ENCODE data around the gene SLC11A2. TPM values are rescaled to one million over a fixed set of nuclear protein-coding genes. Genes with fewer than 3 reads are reported as not detected.

The SLC11A2 gene
- total RNA-seq, 1 experiment from 2014 or later: 47.4 TPM

DNA sequence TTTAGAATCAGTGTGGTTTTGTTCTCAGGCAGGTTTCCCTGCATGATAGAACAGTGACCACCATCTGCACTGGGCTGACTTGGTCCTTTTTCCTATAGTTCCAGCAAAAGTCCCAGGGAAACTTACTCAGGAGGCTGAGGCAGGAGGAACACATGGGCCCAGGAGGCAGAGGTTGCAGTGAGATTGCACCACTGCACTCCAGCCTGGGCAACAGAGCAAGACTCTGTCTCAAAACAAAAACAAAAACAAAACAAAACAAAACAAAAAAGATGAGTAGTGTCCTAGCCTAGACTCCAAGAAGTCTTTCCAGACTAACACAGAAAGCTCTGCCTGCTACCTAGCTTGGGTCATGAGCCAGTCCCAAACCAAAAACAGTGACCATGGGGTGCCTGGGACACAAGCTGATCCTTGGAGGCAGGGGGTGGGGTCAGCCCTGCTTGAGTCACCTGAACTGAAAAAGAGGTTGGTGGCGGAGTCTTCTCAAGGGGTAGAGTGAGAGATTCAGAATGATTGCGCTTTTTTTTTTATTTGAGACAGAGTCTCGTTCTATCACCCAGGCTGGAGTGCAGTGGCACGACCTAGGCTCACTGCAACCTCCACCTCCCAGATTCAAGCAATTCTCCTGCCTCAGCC, 7.4 kb upstream of the SLC11A2 start:
- Histone ChIP-seq H3K4me2 (ENCODE audit: low read depth, low read length, poor library complexity, severe bottlenecking) (no peak overlapping the region), H2AFZ (ENCODE audit: low read length) (no peak overlapping the region)

DNA sequence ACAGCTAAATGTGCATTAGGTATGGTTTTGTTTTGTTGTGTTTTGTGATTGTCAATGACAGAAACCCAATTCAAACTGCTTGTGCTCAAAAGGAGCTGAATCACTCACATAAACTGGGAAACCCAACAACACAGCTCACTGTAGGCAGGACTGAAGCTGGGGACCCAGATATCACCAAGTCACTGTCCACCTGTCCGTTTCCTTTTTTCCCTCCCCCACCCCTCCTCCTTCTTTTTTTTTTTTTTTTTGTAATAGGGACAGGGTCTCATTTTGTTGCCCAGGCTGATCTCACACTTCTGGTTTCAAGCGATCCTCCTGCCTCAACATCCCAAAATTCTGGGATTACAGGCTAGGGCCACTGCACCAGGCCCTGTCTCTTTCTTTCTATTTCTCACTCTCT, 6.9 kb upstream of the SLC11A2 start:
- no peak overlapping the region for H3K4me2 ChIP-seq (ENCODE audit: low read depth, low read length, poor library complexity, severe bottlenecking)
- no peaks in the 10 kb centered on the region for H3K79me2 ChIP-seq (ENCODE audit: low read length)
- no peak overlapping the region for H3K27ac ChIP-seq (ENCODE audit: low read length)
- no peaks in the 10 kb centered on the region for H3K27me3 ChIP-seq (ENCODE audit: low read length)
- H3K4me1 ChIP-seq (ENCODE audit: low read length): peaks cover 12% of the 10 kb centered on the region
- no peaks in the 10 kb centered on the region for H3K9me2 ChIP-seq (replicated peaks; ENCODE audit: insufficient read depth, low read length)
- H3K36me3 ChIP-seq (ENCODE audit: insufficient read depth, low read length): no peaks in the 10 kb centered on the region
- no peak overlapping the region for H3K4me3 ChIP-seq (ENCODE audit: low read length)
- H4K20me1 ChIP-seq (ENCODE audit: insufficient read depth, low read depth, low read length): no peaks in the 10 kb centered on the region
- no peak overlapping the region for H3K9ac ChIP-seq (ENCODE audit: low read length)
- no peak for DNase-seq
- no peak overlapping the region for H2AFZ ChIP-seq (ENCODE audit: low read length)
- H3K9me3 ChIP-seq (ENCODE audit: low read length): no peaks in the 10 kb centered on the region

More for the DNA sequence above, 7.4 kb upstream of the SLC11A2 start:
- Histone ChIP-seq H3K9me3 (ENCODE audit: low read length) (no peaks in the 10 kb centered on the region), H3K27me3 (ENCODE audit: low read length) (no peaks in the 10 kb centered on the region), H3K9me2 (replicated peaks; ENCODE audit: insufficient read depth, low read length) (no peaks in the 10 kb centered on the region), H4K20me1 (ENCODE audit: insufficient read depth, low read depth, low read length) (no peaks in the 10 kb centered on the region), H3K9ac (ENCODE audit: low read length) (no peak overlapping the region), H3K4me1 (ENCODE audit: low read length) (peaks cover 7% of the 10 kb centered on the region), H3K36me3 (ENCODE audit: insufficient read depth, low read length) (no peaks in the 10 kb centered on the region), H3K79me2 (ENCODE audit: low read length) (no peaks in the 10 kb centered on the region), H3K27ac (ENCODE audit: low read length) (no peak overlapping the region), H3K4me3 (ENCODE audit: low read length) (no peak overlapping the region)
- DNase-seq: no peak

DNA sequence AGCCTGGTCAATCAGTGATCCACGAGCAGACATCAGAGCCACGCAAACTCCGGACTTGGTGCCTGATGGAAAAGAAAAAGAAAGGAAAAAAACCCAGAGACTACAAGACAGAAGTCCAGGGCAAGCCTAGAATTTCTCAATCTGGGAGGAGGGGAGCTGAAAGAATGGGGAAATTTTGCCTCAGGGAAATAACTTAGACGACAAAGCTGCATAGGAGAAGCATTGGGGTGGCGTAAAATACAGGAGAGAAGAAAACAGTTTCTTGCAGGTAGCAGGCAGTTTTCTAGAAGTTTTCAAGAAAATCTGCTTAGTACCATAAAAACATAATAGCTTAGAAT, 2.6 kb upstream of the SLC11A2 start:
- Histone ChIP-seq H4K20me1 (ENCODE audit: insufficient read depth, low read depth, low read length) (no peaks in the 10 kb centered on the region), H3K27ac (ENCODE audit: low read length) (no peak overlapping the region), H3K79me2 (ENCODE audit: low read length) (peaks cover 23% of the 10 kb centered on the region), H3K27me3 (ENCODE audit: low read length) (no peaks in the 10 kb centered on the region), H3K9me3 (ENCODE audit: low read length) (no peaks in the 10 kb centered on the region), H3K4me3 (ENCODE audit: low read length) (no peak overlapping the region), H3K36me3 (ENCODE audit: insufficient read depth, low read length) (no peaks in the 10 kb centered on the region), H3K9ac (ENCODE audit: low read length) (no peak overlapping the region), H3K4me1 (ENCODE audit: low read length) (peaks cover 39% of the 10 kb centered on the region), H2AFZ (ENCODE audit: low read length) (no peak overlapping the region), H3K9me2 (replicated peaks; ENCODE audit: insufficient read depth, low read length) (no peaks in the 10 kb centered on the region), H3K4me2 (ENCODE audit: low read depth, low read length, poor library complexity, severe bottlenecking) (peak overlapping the region; percentile 53)
- no peak for DNase-seq

DNA sequence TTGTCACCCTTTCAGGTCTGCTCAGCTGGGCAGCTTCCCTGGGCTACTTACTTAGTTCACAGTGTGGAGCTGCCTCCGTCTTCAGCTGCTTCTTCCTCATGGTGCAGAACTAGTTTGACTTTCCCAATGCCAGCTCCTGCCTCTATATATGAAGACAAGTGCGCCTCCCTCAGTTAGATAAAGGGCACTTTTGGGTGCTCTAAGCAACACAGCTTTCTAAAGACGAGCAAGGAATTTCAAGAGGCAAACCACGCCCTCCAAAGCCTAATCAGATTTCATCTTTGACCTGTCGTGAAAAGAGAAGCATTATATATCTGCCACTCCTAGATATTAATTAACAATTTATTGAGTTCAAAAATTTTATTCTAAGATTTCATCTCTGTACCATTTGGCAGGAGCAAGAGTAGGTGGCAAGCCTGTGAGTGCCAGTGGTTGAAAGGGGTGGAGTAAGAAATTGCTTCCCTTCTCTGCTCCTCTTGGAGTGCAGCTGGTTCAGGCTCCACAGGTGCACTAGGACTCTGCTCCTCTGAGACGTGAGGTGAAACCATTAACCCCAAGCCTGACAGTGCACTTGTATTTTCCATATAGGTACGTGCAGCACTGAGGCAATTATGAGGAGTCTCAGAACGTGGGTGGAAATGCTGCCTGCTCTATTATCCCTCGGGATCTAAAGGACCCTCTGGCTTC, 2.1 kb upstream of the SLC11A2 start:
- Histone ChIP-seq H3K9ac (ENCODE audit: low read length) (no peak overlapping the region), H3K27me3 (ENCODE audit: low read length) (no peaks in the 10 kb centered on the region), H3K4me2 (ENCODE audit: low read depth, low read length, poor library complexity, severe bottlenecking) (peak overlapping the region; percentile 53)

DNA sequence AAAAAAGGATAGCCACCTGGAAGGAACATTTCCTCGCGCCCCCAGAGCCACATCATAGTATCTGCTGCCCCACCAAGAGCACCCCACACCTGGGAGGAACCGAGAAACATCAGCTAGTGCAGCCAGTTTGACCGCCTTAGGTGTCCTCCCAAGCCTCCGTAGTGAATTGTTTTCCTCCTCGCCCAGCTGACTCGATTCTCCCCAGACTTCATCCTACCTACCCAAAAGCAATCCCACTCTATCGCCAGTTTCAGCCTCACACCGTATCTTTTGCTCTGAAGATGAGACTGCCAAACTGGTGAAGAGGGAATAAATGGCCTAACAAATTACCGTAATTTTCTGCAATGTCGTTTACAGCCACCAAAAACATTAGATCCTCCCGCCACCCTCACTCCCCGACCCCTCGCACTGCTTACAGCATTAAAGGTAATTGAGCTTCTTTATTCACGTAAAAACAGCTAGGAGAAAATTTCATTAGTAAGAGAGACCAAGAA, 1.2 kb upstream of the SLC11A2 start:
- no peak for DNase-seq
- Histone ChIP-seq H3K9ac (ENCODE audit: low read length) (no peak overlapping the region), H3K9me2 (replicated peaks; ENCODE audit: insufficient read depth, low read length) (no peaks in the 10 kb centered on the region), H3K9me3 (ENCODE audit: low read length) (no peaks in the 10 kb centered on the region), H3K79me2 (ENCODE audit: low read length) (peaks cover 37% of the 10 kb centered on the region), H3K27ac (ENCODE audit: low read length) (no peak overlapping the region), H3K36me3 (ENCODE audit: insufficient read depth, low read length) (no peaks in the 10 kb centered on the region), H2AFZ (ENCODE audit: low read length) (0 out of 2 replicates have a peak overlapping the region, but pooled peaks have one; percentile 8), H3K27me3 (ENCODE audit: low read length) (no peaks in the 10 kb centered on the region), H3K4me3 (ENCODE audit: low read length) (peak overlapping the region; percentile 1; the same call in 1 of the 2 replicates), H4K20me1 (ENCODE audit: insufficient read depth, low read depth, low read length) (no peaks in the 10 kb centered on the region), H3K4me2 (ENCODE audit: low read depth, low read length, poor library complexity, severe bottlenecking) (peak overlapping the region; percentile 53), H3K4me1 (ENCODE audit: low read length) (peaks cover 50% of the 10 kb centered on the region)

More for the DNA sequence above, 2.1 kb upstream of the SLC11A2 start:
- H3K27ac ChIP-seq (ENCODE audit: low read length): no peak overlapping the region
- peak overlapping the region; percentile 1; the same call in 1 of the 2 replicates for H3K4me3 ChIP-seq (ENCODE audit: low read length)
- H3K4me1 ChIP-seq (ENCODE audit: low read length): peaks cover 44% of the 10 kb centered on the region
- H3K9me2 ChIP-seq (replicated peaks; ENCODE audit: insufficient read depth, low read length): no peaks in the 10 kb centered on the region
- H2AFZ ChIP-seq (ENCODE audit: low read length): 0 out of 2 replicates have a peak overlapping the region, but pooled peaks have one; percentile 8
- no peaks in the 10 kb centered on the region for H3K36me3 ChIP-seq (ENCODE audit: insufficient read depth, low read length)
- H3K9me3 ChIP-seq (ENCODE audit: low read length): no peaks in the 10 kb centered on the region
- DNase-seq: peak; percentile 85
- no peaks in the 10 kb centered on the region for H4K20me1 ChIP-seq (ENCODE audit: insufficient read depth, low read depth, low read length)
- peaks cover 28% of the 10 kb centered on the region for H3K79me2 ChIP-seq (ENCODE audit: low read length)

DNA sequence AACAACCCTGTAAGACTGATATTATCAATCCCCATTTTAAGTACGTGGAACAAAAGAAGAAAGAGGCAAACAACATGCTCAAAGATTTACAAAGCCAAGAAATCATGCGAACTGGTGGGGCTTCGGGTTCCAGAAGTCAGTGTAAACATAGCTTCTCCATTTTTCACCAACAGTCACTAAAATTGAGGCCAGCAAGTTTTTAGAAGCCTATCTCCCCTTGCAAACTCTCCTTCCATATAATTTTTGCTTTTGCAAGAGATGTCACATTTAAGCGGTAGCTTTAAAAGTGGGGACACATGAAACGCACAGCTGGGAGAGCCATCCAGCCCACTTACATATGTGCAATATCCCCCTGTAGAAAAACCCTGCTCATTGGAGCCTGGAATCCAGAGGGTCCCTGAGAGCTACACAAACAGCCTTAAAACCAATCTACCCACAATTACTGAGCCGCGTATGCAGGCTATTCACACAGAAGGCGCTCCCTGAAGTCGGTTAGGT, 797 bp downstream of the SLC11A2 start:
- no peaks in the 10 kb centered on the region for H3K9me3 ChIP-seq (ENCODE audit: low read length)
- peak overlapping the region; percentile 83 for H3K9ac ChIP-seq (ENCODE audit: low read length)
- H3K79me2 ChIP-seq (ENCODE audit: low read length): peaks cover 57% of the 10 kb centered on the region
- peak overlapping the region; percentile 97 for H3K4me2 ChIP-seq (ENCODE audit: low read depth, low read length, poor library complexity, severe bottlenecking)
- peak overlapping the region; percentile 64 for H3K27ac ChIP-seq (ENCODE audit: low read length)
- peaks cover 64% of the 10 kb centered on the region for H3K4me1 ChIP-seq (ENCODE audit: low read length)
- H3K4me3 ChIP-seq (ENCODE audit: low read length): peak overlapping the region; percentile 88
- no peaks in the 10 kb centered on the region for H3K36me3 ChIP-seq (ENCODE audit: insufficient read depth, low read length)
- DNase-seq: peak; percentile 57
- H4K20me1 ChIP-seq (ENCODE audit: insufficient read depth, low read depth, low read length): no peaks in the 10 kb centered on the region
- H3K9me2 ChIP-seq (replicated peaks; ENCODE audit: insufficient read depth, low read length): no peaks in the 10 kb centered on the region
- peak overlapping the region; percentile 49; the same call in 1 of the 2 replicates for H2AFZ ChIP-seq (ENCODE audit: low read length)
- H3K27me3 ChIP-seq (ENCODE audit: low read length): no peaks in the 10 kb centered on the region

DNA sequence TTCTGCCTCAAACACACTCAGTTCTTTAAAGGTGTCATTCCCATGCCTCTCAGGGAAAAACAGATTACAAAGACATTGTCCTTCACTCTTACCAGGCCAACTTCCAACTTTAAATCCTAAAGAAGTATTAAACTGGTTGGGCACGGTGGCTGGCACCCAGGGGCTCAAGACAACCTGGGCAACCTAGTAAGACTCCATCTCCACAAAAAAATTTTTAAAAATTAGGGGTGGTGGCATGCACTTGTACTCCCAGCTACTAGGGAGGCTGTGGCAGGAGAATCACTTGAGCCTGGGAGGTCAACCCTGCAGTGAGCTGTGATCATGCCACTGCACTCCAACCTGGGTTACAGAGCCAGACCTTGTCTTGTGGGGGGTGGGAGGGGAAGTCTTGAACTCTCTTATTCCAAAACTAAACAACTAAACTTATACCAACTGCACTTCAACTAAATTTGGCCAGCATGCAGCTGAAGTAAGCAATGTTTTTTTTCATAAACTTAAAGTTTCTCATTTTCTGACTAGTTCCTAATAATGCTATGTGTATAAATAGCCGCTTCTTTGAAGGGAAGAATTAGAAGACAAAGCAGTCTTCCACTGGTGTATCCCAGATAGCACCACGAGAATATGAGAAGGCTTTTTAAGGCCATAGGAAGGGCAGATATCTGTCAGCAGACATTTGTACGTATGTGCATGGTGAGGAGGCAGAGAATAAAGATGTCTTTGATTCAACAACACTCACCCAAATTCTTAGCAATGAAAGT, 2.4 kb downstream of the SLC11A2 start:
- peaks cover 59% of the 10 kb centered on the region for H3K4me1 ChIP-seq (ENCODE audit: low read length)
- peak overlapping the region; percentile 88; the same call in 1 of the 2 replicates for H3K4me3 ChIP-seq (ENCODE audit: low read length)
- H3K36me3 ChIP-seq (ENCODE audit: insufficient read depth, low read length): no peaks in the 10 kb centered on the region
- H2AFZ ChIP-seq (ENCODE audit: low read length): no peak overlapping the region
- H3K9me2 ChIP-seq (replicated peaks; ENCODE audit: insufficient read depth, low read length): no peaks in the 10 kb centered on the region
- no peaks in the 10 kb centered on the region for H3K9me3 ChIP-seq (ENCODE audit: low read length)
- no peaks in the 10 kb centered on the region for H4K20me1 ChIP-seq (ENCODE audit: insufficient read depth, low read depth, low read length)
- H3K4me2 ChIP-seq (ENCODE audit: low read depth, low read length, poor library complexity, severe bottlenecking): peak overlapping the region; percentile 97
- no peak for DNase-seq
- peak overlapping the region; percentile 83 for H3K9ac ChIP-seq (ENCODE audit: low read length)
- no peaks in the 10 kb centered on the region for H3K27me3 ChIP-seq (ENCODE audit: low read length)
- H3K27ac ChIP-seq (ENCODE audit: low read length): no peak overlapping the region
- peaks cover 73% of the 10 kb centered on the region for H3K79me2 ChIP-seq (ENCODE audit: low read length)

DNA sequence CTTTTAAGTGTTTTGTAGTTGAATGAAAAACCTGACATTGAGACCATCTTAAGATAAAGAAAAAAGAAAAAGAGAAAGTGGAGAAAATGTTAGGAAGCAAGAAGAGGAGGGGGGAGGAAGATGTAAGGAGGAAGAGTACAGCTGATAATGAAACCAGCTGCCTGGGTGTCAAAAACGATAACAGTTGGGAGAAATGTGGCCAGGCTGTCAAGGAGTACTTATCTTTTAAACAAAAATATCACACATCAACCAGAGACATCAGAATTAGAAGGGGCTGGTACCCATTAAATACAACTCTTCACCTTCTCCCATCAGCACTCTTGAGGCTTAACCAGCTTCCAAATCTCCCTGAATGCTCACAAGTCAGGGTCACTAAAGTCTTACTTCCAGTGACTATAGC, 4.5 kb downstream of the SLC11A2 start:
- Histone ChIP-seq H3K9me3 (ENCODE audit: low read length) (no peaks in the 10 kb centered on the region), H3K27ac (ENCODE audit: low read length) (no peak overlapping the region)

More for the DNA sequence above, 4.5 kb downstream of the SLC11A2 start:
- Histone ChIP-seq H3K4me3 (ENCODE audit: low read length) (no peak overlapping the region), H3K4me2 (ENCODE audit: low read depth, low read length, poor library complexity, severe bottlenecking) (no peak overlapping the region), H3K9me2 (replicated peaks; ENCODE audit: insufficient read depth, low read length) (no peaks in the 10 kb centered on the region), H3K79me2 (ENCODE audit: low read length) (peaks cover 94% of the 10 kb centered on the region), H2AFZ (ENCODE audit: low read length) (no peak overlapping the region), H3K36me3 (ENCODE audit: insufficient read depth, low read length) (no peaks in the 10 kb centered on the region), H3K9ac (ENCODE audit: low read length) (no peak overlapping the region), H4K20me1 (ENCODE audit: insufficient read depth, low read depth, low read length) (no peaks in the 10 kb centered on the region), H3K4me1 (ENCODE audit: low read length) (peaks cover 42% of the 10 kb centered on the region), H3K27me3 (ENCODE audit: low read length) (no peaks in the 10 kb centered on the region)
- no peak for DNase-seq

Measured in Karpas-422 (cell line).